Gastrocnemius medialis (tissue), 4 donors: ENCODE data around the gene ABCA6. TPM values are rescaled to one million over a fixed set of nuclear protein-coding genes. Genes with fewer than 3 reads are reported as not detected.
"Not testable (repeated sequence)": the region's sequence is repeated elsewhere in the genome, so short reads cannot be mapped to it uniquely, and the experiment has no call there.

Source experiments
- ATAC-seq, 2 donors: fragments of 150-250 bp; one replicate each; pipeline ENCODE4 v1.9.1; 2016
- DNase-seq, 2 donors: peaks; one replicate each; pipeline ENCODE4 v3.0.0-alpha.2; 2019
- H3K27ac ChIP-seq, 4 donors: fragments of 200-600 bp; sonication (generic); 1 replicate in 1 of 4; 2 replicates in 3 of 4; pipeline ENCODE4 v1.5.1; 2016 to 2018; ENCODE audit warnings: mild to moderate bottlenecking in 2 of 4, moderate library complexity in 1 of 4
- H3K27me3 ChIP-seq, 3 donors: fragments of 200-600 bp; sonication (generic) in 2 of 3; 1 replicate in 1 of 3; 2 replicates in 2 of 3; pipeline versions ENCODE4 v1.5.1 to v1.6.0; 2016 to 2019; ENCODE audit warnings: mild to moderate bottlenecking in 1 of 3, moderate library complexity in 1 of 3
- H3K36me3 ChIP-seq, 2 donors: fragments of 200-600 bp; sonication (generic) in 1 of 2; one replicate each; pipeline ENCODE4 v1.5.1; 2017 to 2018
- H3K4me1 ChIP-seq, 2 donors: fragments of 200-600 bp; sonication (generic) in 1 of 2; one replicate each; pipeline ENCODE4 v1.5.1; 2016 to 2017; ENCODE audit warnings: mild to moderate bottlenecking in 2 of 2
- H3K4me3 ChIP-seq, 4 donors: fragments of 200-600 bp; sonication (generic) in 3 of 4; 1 replicate in 1 of 4; 2 replicates in 3 of 4; pipeline ENCODE4 v1.5.1; 2016 to 2019; ENCODE audit warnings: mild to moderate bottlenecking in 2 of 4
- H3K9me3 ChIP-seq, 3 donors: fragments of 200-600 bp; sonication (generic) in 2 of 3; 1 replicate in 1 of 3; 2 replicates in 2 of 3; pipeline ENCODE4 v1.5.1; 2016 to 2019
- CTCF ChIP-seq, 5 experiments: fragments of 450-650 bp in 3 of 5; fragments of 200-600 bp in 2 of 5; sonication (generic) in 2 of 5; IDR thresholded peaks in 4 of 5; conservative IDR thresholded peaks in 1 of 5; 1 replicate in 4 of 5; 2 replicates in 1 of 5; pipeline ENCODE4 v1.5.1; 2016 to 2019; ENCODE audit warnings: antibody characterized with exemption in 5 of 5, mild to moderate bottlenecking in 3 of 5, moderate library complexity in 3 of 5
- POLR2A ChIP-seq, 2 donors: fragments of 450-650 bp; IDR thresholded peaks; one replicate each; pipeline ENCODE4 v1.6.1; 2017; ENCODE audit warnings: antibody characterized with exemption in 2 of 2, mild to moderate bottlenecking in 2 of 2, moderate library complexity in 2 of 2
- in situ Hi-C, 4 donors: fragments of 200-750 bp; cut with MboI; loops; one replicate each; pipeline versions ENCODE4 v1.15.0 to v1.8.0; 2017; ENCODE audit warnings: low sequenced_read_pairs in 4 of 4
- intact Hi-C: fragments of 100-400 bp; cut with DNase I; formaldehyde crosslinking; loops from one replicate; pipeline ENCODE4 v1.15.1; 2023; ENCODE audit warnings: low total_unique reads
- total RNA-seq, 4 donors: library from RNA; depleted of rRNA; stranded (reverse); fragments of >200 nt; gene quantifications; one replicate each; pipeline versions ENCODE4 v1.1.0 to v1.2.3, GENCODE V29; 2016

The ABCA6 gene
- total RNA-seq, 4 donors from 2014 or later: 12.8 to 82.3 (median 15.7) TPM

- Histone ChIP-seq H3K36me3 (peaks cover 0 to 63% of the 10 kb centered on the region in 2 donors), H3K4me1 (no peaks in the 10 kb centered on the region)
- in situ Hi-C loops: no loop called here
These were observed 65.9 kb downstream of the ABCA6 start for GRCh38 chr17:69075823-69076222.

GRCh38 chr17:69073392-69073791, 68.3 kb downstream of the ABCA6 start:
- H3K27ac ChIP-seq, ATAC-seq, H3K4me1 ChIP-seq, H3K9me3 ChIP-seq, H3K4me3 ChIP-seq, intact Hi-C loops, in situ Hi-C loops, DNase-seq, H3K27me3 ChIP-seq: not testable (repeated sequence)
- H3K36me3 ChIP-seq: peaks cover 0 to 48% of the 10 kb centered on the region in 2 donors

More at GRCh38 chr17:69075823-69076222, 65.9 kb downstream of the ABCA6 start:
- no peak for DNase-seq
- Histone ChIP-seq H3K27ac (no peak overlapping the region), H3K27me3 (no peaks in the 10 kb centered on the region), H3K4me3 (no peak overlapping the region), H3K9me3 (peaks cover 0 to 7% (median 0%) of the 10 kb centered on the region in 3 donors)
- intact Hi-C loops: no loop called here
- no peak for ATAC-seq
- TF ChIP-seq CTCF (IDR thresholded peaks at IDR 0.05 in 4 of 5, conservative IDR thresholded peaks at IDR 0.05 in 1 of 5) (no peak), POLR2A (IDR thresholded peaks at IDR 0.05) (no peak)

DNA sequence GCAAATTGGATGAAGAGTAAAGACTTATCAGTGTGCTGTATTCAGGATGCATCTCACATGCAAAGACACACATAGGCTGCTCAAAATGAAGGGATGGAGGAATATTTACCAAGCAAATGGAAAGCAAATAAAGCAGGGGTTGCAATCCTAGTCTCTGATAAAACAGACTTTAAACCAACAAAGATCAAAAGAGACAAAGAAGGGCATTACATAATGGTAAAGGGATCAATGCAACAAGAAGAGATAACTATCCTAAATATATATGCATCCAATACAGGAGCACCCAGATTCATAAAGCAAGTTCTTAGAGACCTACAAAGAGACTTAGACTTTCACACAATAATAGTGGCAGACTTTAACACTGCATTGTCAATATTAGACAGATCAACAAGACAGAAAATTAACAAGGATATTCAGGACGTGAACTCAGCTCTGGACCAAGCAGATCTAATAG, 68.9 kb downstream of the ABCA6 start:
- H3K27ac ChIP-seq, in situ Hi-C loops, H3K4me3 ChIP-seq, ATAC-seq, H3K27me3 ChIP-seq, intact Hi-C loops, H3K9me3 ChIP-seq, DNase-seq, H3K4me1 ChIP-seq: not testable (repeated sequence)
- peaks cover 0 to 45% of the 10 kb centered on the region in 2 donors for H3K36me3 ChIP-seq

DNA sequence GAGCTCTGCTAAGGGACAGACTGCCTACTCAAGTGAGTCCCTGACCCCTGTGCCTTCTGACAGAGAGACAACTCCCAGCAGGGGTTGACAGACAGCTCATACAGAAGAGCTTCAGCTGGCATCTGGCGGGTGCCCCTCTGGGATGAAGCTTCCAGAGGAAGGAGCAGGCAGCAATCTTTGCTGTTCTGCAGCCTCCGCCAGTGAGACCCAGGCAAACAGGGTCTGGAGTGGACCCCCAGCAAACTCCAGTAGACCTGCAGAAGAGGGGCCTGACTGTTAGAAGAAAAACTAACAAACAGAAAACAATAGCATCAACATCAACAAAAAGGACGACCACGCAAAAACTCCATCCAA, 70.5 kb downstream of the ABCA6 start:
- DNase-seq, H3K4me3 ChIP-seq, ATAC-seq, intact Hi-C loops, H3K4me1 ChIP-seq, H3K9me3 ChIP-seq, in situ Hi-C loops, H3K27me3 ChIP-seq, H3K27ac ChIP-seq: not testable (repeated sequence)
- H3K36me3 ChIP-seq: peaks cover 0 to 28% of the 10 kb centered on the region in 2 donors

DNA sequence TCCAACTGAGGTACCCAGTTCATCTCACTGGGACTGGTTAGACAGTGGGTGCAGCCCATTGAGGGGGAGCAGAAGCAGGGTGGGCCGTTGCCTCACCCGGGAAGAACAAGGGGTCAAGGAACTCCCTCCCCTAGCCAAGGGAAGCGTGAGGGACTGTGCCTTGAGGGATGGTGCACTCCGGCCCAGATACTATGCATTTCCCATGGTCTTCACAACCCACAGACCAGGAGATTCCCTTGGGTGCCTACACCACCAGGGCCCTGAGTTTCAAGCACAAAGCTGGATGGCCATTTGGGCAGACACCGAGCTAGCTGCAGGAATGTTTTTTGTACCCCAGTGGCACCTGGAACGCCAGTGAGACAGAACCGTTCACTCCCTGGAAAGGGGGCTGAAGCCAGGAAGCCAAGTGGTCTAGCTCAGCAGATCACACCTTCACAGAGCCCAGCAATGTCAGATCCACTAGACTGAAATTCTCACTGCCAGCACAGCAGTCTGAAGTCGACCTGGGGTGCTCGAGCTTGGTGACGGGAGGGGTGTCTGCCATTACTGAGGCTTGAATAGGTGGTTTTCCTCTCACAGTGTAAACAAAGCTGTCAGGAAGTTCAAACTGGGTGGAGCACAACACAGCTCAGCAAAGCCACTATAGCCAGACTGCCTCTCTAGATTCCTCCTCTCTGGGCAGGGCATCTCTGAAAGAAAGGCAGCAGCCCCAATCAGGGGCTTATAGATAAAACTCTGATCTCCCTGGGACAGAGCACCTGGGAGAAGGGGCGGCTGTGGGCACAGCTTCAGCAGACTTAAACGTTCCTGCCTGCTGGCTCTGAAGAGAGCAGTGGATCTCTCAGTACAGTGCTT, 71.1 kb downstream of the ABCA6 start:
- H3K4me1 ChIP-seq, in situ Hi-C loops, H3K4me3 ChIP-seq, H3K27me3 ChIP-seq, DNase-seq, ATAC-seq, H3K27ac ChIP-seq, H3K9me3 ChIP-seq, intact Hi-C loops: not testable (repeated sequence)
- peaks cover 0 to 23% of the 10 kb centered on the region in 2 donors for H3K36me3 ChIP-seq

GRCh38 chr17:69069226-69069750, 72.4 kb downstream of the ABCA6 start:
- no peak for DNase-seq
- in situ Hi-C loops (loop anchor here in 1 of 4 donors (10.0 kb wide), 1 partner anchor 294 kb away; no protein-coding TSS in a partner anchor), intact Hi-C loops (no loop called here)
- no peak overlapping the region for H3K4me3 ChIP-seq
- no peaks in the 10 kb centered on the region for H3K9me3 ChIP-seq
- H3K36me3 ChIP-seq: peaks cover 0 to 23% of the 10 kb centered on the region in 2 donors
- no peak overlapping the region for H3K27ac ChIP-seq
- ATAC-seq: no peak
- H3K4me1 ChIP-seq: no peaks in the 10 kb centered on the region
- TF ChIP-seq CTCF (IDR thresholded peaks at IDR 0.05 in 4 of 5, conservative IDR thresholded peaks at IDR 0.05 in 1 of 5) (no peak), POLR2A (IDR thresholded peaks at IDR 0.05) (no peak)
- H3K27me3 ChIP-seq: no peaks in the 10 kb centered on the region
